CD4-positive, alpha-beta T cell treated with Interferon gamma for 1 hour (primary cell): ENCODE results near the gene URGCP.
"Not testable (repeated sequence)": the region's sequence is repeated elsewhere in the genome, so short reads cannot be mapped to it uniquely, and the experiment has no call there.

Source experiments
- DNase-seq: peaks from one replicate; pipeline ENCODE4 v3.0.0-alpha.2; 2020

The URGCP gene

DNA sequence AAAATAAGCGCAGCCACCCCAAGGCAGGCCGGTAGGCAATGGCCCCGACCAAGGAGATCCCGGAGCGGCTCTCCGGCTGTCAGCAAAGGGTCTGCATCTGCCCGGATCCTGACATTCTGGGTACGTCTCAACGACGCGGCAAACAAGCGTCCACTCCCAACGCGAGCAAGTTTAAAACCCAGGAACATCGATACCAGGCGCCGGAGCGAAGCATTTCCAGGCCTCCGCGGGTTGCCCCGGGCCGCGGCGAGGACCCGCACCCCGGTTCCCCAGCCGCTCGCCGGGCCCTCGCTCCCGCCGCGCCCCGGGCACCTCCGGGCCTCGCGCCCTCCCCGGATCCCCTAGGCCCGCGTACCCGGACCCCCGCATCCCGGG, 453 bp downstream of the URGCP start:
- no peak for DNase-seq

DNA sequence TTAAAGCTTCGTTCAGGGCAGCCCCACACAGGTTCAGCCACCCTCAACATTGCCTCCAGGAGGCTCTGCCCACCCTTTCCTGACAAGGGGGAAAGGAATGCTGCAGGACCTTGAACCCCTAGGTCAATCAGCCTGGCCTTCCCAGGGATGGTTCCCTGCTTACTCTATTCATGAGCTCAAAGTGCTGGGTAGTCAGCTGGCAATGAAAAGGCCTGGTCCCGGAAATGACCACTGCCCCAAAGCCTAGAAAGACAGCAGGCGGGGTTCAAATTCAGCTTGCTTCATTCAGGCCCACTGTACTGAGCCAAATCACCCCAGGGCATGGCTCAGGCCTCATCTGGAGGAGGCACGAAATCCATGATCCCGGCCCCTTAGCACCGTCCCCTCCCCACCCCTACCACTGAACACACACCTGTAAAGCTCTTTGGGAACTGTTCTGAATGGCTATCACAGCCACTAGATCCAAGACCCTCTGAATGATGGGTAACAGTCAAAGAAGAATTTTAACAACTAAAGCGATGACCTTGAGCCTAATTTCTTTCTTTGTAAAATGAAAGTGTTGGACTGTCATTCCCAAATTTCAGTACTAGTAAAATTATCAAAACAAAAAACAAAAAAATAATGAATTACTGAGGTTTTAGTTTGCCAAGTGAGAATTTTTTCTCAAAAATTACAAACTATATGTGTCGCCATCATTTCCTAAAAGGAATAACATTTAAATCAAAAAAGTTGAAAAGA, 1.0 kb downstream of the URGCP start:
- no peak for DNase-seq

DNA sequence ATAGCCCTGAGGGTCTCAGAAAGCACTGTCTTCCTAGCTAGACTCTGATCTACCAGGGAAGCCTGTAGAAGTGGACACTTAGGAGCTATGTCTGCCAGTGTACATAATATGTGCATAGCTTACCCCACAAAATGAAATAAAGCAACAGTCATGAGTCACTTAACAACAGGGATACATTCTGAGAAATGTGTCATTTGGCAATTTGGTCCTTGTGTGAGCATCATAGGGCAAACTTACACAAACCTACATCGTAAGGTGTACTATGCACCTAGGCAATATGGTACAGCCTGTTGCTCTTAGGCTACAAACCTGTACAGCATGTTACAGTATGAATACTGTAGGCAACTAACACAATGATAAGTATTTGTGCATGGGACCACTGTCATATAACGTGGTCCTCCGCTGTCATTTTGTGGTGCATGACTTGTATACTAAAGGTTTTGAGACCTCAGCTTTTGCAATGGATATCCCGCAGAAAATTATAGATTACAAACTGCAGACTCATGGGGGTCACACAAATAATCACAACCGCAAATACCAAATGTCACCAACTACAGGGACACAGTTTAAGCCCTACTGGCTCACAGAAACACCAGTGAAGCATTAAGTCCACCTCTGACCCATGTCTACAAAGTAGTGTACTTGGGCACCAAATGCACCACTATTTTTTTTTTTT, 1.7 kb downstream of the URGCP start:
- no peak for DNase-seq

DNA sequence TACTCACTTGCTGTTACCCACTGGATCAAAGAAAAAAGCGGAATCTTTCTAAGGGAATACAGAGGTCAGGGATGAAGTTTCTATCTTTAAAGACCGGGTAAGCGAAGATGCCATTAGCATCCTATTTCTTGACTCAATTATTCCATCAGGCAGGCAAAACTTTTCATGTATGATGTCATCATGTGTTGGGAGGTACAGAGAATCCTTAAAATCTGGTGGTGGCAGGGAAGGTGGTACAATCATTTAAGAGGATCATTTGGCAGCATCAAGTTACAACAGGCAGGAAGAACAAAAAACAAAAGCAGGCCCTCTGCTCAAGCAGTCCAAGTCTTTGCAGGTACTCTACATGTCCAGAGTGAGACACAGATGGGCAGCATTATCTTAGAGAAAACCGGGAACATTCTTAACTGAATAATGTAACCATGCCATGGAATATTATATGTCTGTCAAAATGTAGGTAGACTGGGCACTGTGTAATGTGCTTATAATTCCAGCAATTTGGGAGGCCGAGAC, 3.8 kb downstream of the URGCP start:
- DNase-seq, result no peak

DNA sequence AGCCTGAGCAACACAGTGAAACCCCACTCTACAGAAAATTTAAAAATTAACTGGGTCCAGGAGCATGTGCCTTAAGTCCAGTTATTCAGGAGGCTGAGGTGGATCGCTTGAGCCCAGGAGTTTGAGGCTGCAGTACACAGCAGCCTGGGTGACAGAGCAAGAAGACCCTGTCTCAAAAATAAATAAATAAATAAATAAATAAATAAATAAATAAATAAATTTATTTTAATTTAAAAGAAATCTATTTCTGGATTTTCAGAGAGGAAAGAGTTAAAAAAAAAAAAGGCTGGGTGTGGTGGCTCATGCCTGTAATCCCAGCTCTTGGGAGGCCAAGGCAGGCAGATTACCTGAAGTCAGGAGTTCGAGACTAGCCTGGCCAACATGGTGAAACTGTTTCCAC, 7.8 kb downstream of the URGCP start:
- not testable (repeated sequence) for DNase-seq

DNA sequence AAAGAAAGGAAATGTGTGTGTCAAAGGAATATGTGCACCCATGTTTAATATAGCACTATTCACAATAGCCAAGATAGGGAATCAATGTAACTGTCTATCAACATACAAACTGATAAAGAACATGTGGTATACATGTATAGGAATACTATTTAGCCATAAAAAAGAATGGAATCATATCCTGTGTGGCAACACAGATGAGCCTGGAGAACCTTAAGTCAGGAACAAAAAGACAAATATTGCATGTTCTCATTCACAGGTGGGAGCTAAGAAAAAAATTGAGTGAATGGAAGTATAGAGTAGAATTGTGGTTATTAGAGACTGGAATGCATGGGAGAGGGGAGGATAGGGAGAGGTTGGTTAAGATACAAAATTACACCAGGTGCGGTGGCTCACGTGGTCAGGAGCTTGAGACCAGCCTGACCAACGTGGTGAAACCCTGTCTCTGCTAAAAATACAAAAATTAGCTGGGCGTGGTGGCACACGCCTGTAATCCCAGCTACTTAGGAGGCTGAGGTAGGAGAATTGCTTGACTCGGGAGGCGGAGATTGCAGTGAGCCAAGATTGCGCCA, 10.5 kb downstream of the URGCP start:
- no peak for DNase-seq

DNA sequence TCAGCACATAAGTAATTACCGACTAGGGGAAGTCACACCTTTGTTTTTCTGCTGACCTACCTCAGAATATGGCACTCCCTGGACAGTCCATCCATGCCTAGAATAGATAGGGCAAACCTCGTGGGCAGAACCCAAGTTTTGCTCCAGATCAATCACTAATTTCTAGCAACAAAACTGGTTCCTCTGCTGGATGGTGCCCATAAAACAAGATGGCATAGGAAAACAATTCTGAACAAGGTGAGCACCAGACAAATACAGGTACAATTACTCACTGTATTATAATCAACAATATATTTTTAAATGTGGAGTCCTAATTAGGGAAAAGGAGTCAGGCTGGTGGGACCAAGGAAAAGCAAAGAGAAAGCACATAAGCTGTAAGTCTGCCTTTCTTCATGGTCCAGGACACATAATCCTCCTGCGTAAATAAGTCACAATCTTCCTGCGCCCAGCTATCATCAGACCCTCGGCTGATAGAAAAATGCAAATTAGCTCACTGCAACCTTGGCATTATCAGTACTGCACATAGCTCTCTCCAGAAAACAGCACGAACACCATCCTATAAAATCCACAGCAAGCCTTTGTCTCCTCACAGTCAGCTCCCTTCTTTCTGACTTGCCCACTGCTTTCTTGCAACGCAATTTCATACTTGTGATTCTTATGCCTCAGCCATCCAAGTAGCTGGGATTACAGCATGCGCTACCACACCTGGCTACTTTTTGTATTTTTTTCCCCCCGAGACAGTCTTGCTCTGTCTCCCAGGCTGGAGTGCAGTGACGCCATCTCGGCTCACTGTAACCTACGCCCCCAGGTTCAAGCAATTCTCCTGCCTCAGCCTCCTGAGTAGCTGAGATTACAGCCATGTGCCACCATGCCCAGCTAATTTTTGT, 15.1 kb downstream of the URGCP start:
- no peak for DNase-seq

DNA sequence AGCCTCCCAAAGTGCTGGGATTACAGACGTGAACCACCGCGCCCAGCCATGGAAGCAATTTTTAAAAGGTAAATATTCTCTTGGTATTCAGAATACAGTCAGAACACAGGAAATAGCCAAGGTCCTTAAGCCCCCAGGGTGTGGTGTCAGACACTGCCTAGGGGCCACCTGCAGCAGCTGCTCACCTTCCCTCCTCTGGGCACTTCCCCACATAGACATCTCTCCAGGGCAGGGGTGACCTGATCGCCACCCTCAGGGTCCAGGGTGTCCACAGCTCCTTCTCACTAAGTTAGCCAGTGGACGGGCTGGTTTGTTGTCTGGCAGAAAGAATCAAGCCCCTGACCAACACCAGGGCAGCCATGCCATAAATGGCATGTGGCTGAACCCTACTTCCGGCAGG, 15.9 kb downstream of the URGCP start:
- DNase-seq, result no peak

DNA sequence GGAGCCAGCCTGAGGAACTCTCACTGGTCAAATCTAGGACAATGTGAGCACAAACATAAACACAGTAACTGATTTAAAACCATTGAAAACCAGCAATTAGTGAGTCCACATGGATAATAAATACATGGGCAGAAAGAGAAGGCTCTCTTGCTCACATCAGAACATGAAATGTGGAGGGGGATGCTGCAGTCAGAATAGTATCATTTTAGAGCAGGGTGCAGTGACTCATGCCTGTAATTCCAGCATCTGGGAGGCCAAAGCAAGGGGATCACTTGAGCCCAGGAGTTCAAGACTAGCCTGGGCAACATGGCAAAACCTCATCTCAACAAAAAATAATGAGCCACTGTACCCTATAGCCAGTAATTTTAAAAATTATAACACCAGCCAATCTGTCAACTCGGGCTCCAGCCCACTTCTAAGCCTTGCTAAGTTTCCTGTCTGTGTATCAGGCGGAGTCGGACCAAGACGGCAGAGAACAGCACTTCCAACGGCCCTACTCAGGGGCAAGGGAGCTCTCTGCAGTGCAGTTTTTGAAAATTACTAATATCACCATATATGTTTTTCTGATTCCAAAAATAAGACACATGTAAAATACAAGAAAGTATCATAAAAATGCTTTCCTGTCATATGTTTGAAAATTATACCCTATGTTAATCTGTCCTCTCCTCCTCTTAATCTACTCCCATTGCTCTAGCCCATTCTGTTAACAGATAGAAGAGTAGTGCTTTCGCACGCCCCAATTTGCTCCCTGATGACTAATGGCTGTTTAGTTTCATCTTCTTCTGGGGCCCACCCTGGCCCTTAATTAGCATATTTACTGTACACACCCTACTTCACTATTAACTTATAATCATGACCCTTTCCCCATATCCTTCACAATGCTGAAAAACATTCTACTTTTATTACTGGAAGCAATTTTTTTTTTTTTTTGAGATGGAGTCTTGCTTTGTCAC, 17.1 kb downstream of the URGCP start:
- no peak for DNase-seq

DNA sequence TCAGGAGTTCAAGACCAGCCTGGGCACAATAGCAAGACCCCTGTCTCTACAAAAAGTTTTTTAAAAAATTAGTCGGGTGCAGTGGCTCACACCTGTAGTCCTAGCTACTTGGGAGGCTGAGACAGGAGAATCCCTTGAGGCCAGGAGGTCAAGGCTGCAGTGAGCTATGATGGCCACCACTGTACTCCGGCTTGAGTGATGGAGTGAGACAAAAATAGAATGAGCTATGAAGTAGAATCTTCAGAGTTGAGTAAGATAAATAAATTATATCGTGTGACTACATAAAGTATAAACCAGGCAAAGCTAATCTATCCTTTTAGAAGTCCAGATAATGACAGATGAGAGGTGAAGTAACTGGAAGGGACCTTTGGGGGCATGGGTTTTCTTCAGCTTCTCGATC, 21.8 kb downstream of the URGCP start:
- no peak for DNase-seq

DNA sequence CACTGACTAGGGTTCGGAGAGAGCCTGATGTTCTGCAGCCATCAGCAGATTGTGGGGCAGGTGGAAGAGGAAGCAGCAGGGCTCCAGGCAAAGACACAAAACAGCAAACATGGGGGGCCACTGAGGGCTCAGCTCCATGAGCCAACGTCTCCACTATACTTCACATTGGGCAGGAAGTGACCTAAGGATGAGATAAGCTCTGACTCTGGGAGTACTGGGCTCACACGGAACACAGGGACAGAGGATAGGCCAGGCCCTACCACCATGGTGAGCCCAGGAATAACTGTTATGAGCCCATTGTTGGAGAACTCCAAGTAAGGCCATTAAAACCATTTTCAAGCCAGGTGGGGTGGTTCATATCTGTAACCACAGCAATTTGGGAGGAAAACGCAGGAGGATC, 22.2 kb downstream of the URGCP start:
- DNase-seq, result no peak

DNA sequence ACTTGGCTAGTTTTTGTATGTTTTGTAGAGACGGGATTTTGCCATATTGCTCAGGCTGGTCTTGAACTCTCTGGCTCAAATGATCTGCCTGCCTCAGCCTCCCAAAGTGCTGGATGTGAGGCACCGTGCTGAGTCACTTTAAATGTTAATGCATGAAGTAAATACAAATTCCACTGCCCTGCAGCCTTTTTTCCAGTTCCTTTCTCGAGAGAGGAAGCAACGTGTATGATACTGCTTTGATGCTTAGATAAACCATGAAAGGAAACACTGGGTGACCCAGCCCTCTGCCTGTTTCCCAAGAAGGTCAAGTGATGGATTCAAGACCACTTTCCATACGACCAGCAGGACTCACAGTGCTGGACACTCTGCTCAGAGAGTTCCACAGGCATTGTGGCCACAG, 25.8 kb downstream of the URGCP start:
- DNase-seq, result no peak

DNA sequence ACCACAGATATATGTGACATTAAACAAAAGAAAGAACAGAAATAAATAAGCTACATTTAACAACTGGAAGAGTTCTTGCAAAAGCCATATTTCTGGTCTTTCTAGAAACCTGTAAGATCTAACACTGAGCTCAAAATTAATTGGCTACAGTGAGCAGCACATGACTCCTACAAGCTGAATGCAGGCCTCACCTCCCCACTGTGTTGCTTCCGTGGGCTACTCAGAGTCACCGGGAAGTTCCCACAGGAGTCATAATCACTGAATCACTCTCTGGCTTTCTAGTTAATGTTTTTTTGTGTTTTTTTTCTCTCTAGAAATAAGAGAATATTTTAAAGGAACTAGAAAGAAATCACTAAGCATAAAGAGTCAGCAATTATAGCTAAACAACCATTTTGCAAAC, 26.9 kb downstream of the URGCP start:
- DNase-seq, result no peak

DNA sequence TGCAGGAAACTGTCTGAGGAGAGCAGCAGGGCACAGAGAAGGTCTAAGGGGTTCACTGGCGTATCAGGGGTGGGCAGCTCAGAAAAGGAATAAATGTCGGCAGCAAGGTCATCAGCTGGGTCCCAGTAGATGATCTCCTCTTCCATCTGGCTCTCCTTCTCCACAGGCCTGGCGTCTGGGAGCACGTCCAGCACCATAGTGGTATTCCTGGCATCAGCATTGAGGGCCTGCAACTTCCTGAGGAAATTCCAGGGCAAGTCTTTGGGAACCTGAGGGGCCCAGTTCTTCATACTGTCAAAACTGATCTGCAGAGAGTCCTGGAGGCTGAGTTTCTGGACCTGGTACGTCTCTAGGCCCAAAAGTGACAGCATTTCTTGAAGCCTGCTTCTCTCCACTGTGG, 27.5 kb downstream of the URGCP start:
- DNase-seq, result no peak

DNA sequence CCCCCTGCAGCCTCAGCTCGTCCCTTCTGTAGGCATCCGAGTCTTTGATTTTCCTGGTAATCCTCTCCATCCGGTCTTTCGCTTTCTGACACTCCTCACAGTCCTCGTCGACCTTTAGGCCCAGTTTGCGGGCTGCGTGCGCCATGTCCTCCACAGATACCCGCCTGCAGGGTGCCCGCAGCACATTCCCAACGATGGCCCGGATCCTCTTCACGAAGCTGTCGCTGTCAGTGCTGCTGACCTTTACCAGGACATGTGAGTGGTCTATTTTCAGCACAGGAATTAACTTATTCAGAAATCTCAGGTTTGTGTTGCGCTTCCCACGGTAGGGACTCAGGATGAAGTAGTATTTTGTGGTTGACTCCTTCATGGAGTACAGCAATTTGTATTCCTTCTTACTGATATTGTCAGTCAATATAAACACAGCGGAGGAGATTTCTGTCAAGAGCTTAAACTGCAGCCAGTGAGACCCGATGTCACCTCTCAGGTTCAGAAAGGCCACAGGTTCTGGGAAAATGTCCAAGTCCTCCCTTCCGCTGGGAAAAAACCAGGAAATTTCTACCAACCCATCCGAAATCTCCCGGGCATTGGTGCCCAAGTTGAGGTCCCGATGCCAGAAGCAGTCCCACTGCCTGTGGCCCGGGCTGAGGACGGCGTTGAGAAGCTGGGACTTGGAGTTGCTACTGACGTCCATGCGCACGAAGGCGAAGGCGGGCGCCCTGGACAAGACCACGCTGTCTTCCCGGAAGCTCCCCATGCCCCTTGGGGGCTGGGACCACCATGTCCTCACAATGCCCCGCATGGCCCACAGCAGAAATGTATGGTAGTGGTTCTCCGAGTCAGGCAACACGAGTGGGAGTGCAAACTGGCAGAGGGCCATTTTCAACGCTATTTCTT, 28.2 kb downstream of the URGCP start:
- DNase-seq, result no peak

DNA sequence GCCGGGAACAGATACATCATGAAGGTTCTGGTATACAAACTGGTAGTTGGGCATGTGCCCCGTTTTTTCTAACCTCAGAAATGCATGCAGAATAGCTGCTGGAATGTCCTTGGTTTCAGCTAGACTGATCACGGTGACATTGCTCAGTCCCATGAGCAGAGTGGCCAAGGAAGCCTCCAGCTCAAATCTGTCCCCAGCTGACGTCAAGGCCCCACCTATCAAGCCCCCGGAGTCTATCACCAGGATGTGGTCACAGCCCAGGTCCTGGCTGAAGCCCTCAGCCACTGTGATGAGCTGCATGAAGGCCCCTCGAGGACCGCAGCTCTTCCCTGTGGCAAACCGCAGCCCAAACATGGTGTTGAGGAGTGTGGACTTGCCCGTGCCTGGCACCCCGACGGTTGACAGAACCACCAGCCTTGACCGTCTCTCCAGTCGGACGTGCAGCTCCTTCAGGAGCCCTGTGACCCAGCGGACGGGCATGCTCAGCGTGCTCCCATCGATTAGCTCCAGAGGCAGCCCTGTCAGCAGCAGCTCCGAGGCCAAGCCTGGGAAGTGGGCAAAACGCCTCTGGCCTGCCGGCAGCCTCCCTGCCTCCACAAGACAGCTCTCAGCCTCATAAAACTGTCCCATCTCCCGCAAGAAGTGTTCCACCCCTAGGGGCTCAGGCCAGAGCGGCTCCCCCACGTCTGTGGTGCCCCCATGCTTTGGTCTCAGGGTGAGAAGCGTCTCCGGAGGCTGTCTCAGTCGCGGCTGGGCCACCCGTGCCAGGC, 29.2 kb downstream of the URGCP start:
- DNase-seq, result no peak

DNA sequence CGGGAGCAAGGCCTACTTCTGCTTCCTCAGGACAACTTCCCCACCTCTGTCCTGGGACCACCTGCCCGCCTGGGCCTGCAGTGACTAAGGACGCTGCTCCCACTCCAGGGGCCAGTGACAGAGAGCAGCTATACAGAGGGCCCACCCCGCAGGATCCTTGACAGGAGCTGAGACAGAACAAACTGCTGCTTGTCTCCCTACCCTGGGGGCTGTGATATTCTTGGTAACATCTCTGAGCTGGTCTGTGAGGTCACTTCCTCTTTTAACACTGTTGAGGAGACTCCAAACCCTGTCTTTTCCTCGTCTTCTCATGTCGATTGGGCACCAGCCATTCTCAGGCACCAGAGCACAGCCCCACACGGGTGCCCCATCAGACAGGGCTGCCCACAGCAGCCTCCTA, 30.2 kb downstream of the URGCP start:
- no peak for DNase-seq

DNA sequence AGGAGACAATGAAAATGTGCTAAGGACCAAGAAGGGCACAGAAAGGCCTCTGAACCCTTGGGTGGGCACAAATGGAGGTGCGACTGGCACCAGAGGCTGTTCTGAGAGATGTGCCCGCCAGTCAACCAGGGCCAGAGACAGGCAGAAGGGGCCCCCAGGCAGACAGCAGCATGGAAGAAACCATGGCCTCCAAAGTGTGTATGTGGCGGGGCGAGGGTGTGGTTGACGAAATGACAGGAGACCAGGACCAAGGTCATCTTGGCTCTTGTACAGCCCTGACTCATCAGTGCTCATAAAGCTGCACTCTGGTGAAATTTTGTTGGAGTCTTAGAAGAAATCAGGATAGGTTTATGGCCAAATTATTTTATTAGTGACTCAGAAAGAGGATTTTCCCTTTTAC, 33.1 kb downstream of the URGCP start:
- no peak for DNase-seq

DNA sequence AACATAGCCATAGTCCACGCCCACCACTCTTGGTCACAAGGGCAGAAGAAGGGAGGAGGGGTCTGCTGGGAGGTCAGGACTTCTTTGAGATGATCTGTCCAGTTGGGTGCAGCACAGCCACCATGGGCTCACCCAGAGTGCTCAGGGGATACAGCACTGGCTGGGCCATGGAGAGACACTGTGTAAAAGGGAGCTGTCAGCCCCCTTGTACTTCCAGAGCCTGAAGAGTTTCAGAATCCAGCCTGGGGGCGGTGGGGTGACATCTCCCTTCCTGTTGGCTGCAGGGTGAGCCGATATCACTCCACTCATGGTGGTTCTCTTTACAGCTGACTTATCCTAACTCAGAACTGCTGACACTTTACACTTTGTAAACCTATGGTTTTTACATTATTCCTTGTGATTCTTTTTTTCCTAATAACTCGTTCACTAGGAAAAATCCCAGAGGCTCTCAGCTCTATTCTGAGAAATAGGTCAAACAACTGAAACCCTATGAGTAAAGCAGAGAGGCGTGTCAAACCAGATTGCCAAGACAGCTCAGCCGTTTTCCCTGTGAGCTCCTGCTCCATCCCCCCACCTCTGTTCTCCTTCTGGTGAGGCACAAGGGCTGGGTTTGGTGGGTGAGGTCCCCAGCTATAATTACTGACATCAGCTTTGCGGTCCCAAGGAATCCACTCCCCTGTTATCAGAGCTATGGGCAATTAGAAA, 33.8 kb downstream of the URGCP start:
- no peak for DNase-seq

DNA sequence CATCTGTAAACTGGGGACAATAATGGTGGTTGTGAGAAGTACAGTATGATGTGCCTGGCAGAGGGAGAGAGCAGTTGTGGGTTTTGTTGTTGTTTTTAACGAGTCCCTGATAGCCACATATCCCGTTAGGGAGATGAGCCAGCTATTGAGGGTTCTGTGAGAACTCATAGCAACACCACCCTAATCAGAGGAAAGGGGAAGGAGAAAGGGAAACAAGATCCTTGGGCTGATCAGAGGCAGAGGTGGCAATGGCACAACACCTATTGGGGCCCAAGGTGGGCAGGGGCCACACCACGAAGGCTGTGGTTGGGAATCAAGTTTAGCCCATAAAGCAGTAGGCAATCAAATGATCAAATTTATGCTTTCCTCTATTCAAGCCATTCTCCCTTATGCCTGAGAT, 35.3 kb downstream of the URGCP start:
- DNase-seq, result no peak
